Natural killer cell (primary cell): ENCODE results near the gene PLAU. TPM values are rescaled to one million over a fixed set of nuclear protein-coding genes. Genes with fewer than 3 reads are reported as not detected.

Source experiments
- ATAC-seq, 3 donors: fragments of 150-1000 bp in 2 of 3; fragments of 200-7000 bp in 1 of 3; cut with Tn5 transposase; 1 replicate in 1 of 3; 2 replicates in 2 of 3; pipeline ENCODE4 v1.10.0; 2021; ENCODE audit warnings: mild to moderate bottlenecking in 2 of 3, moderate library complexity in 2 of 3
- DNase-seq, 2 donors: peaks; one replicate each; pipeline versions ENCODE4 v3.0.0 to v3.0.0-alpha.2; 2013 to 2021; ENCODE audit warnings: mixed read lengths in 1 of 2
- H3K27ac ChIP-seq: one replicate; pipeline ENCODE4 v1.5.1; 2013; ENCODE audit warnings: mild to moderate bottlenecking, low read length
- H3K27me3 ChIP-seq: one replicate; pipeline ENCODE4 v1.6.1; 2013; ENCODE audit warnings: low read length; ENCODE audit not compliant: control insufficient read depth, insufficient read depth
- H3K36me3 ChIP-seq: one replicate; pipeline ENCODE4 v1.6.1; 2013; ENCODE audit warnings: low read length; ENCODE audit not compliant: control insufficient read depth, insufficient read depth
- H3K4me1 ChIP-seq: one replicate; pipeline ENCODE4 v1.6.1; 2013; ENCODE audit warnings: low read length; ENCODE audit not compliant: control insufficient read depth, insufficient read depth
- H3K4me3 ChIP-seq: one replicate; pipeline ENCODE4 v1.5.1; 2013; ENCODE audit warnings: low read length
- H3K9me3 ChIP-seq: one replicate; pipeline ENCODE4 v1.6.1; 2013; ENCODE audit warnings: low read length; ENCODE audit not compliant: control insufficient read depth, insufficient read depth
- H3K27ac Mint-ChIP-seq, 2 donors: one replicate each; pipeline ENCODE4 v1.8.0; 2022; ENCODE audit warnings: mild to moderate bottlenecking in 2 of 2, mixed read lengths in 2 of 2, moderate library complexity in 1 of 2
- H3K27me3 Mint-ChIP-seq, 2 donors: one replicate each; pipeline ENCODE4 v1.8.0; 2022; ENCODE audit warnings: low read depth in 2 of 2, mixed read lengths in 2 of 2
- H3K36me3 Mint-ChIP-seq: one replicate; pipeline ENCODE4 v1.8.0; 2022; ENCODE audit warnings: mixed read lengths
- H3K4me1 Mint-ChIP-seq, 2 donors: one replicate each; pipeline ENCODE4 v1.8.0; 2022; ENCODE audit warnings: mixed read lengths in 2 of 2
- H3K4me3 Mint-ChIP-seq: one replicate; pipeline ENCODE4 v1.8.0; 2022; ENCODE audit warnings: mild to moderate bottlenecking, moderate library complexity, mixed read lengths
- H3K9me3 Mint-ChIP-seq, 2 donors: one replicate each; pipeline ENCODE4 v1.8.0; 2022; ENCODE audit warnings: mixed read lengths in 2 of 2
- WGBS: methylation state at CpG from one replicate; pipeline ENCODE4 v1.1.7; 2013; ENCODE audit warnings: missing lambda C conversion rate; ENCODE audit not compliant: insufficient coverage; 5-methylcytosine and 5-hydroxymethylcytosine counted together
- intact Hi-C: fragments of 100-400 bp; cut with micrococcal nuclease; formaldehyde crosslinking; loops from one replicate; pipeline ENCODE4 v1.14.2; 2022
- total RNA-seq, 4 donors: library from RNA; stranded (reverse); fragments of 120-200 nt in 1 of 4; gene quantifications; one replicate each; pipeline versions ENCODE4 v1.2.3 to v1.2.4, GENCODE V29; 2013 to 2022
- TF ChIP-seq, protein P1 (sequence below): fragments of 200-600 bp; IDR thresholded peaks from one replicate; pipeline ENCODE4 v1.8.0; 2022; ENCODE audit warnings: antibody characterized with exemption

PLAU gene
- total RNA-seq, 3 donors from 2014 or later (not counting 1 experiment from before 2014, with no cell fraction given), result 0.12 to 1.6 (median 0.32) TPM

DNA sequence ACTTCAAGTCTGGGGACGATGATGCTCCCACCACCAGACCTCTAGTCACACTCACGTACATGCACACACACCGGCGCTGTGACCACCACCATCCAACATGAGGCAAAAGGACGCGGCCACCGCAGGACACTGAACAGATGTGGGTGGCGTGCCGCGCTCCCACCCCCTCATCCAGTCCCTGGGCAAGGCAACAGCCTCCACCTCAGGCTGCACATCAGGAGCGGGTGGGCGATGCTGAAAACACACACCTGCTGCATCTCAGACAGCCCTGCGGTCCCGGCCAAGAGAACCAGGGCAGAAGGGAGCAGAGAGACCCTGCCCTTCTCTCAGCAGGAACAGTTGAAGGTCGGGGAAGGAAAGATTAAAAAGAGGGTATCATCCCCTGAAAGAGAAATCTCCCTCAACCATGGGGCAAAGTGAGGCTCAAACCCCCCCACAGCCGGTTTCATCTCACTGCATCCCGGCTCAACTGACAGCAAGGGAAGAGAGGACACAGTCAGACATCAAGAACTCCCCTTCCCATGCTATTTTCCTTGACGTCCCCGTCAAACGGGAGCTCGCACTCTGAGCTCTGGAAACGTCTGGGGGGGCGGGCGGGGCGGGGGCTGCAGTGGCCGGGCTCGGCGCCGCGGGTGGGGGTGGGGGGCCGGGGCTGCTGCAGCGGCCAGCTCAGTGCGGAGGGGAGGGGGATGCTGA is 37.6 kb upstream of the PLAU start:
- Mint-ChIP-seq H3K36me3 (no peaks in the 10 kb centered on the region), H3K9me3 (no peaks in the 10 kb centered on the region), H3K4me3 (peak overlapping the region; percentile 83), H3K27ac (peak overlapping the region; percentile 50 to 73), H3K4me1 (peaks cover 50 to 57% of the 10 kb centered on the region in 2 donors), H3K27me3 (peaks cover 0 to 5% of the 10 kb centered on the region in 2 donors)
- no peaks in the 10 kb centered on the region for H3K9me3 ChIP-seq
- H3K4me3 ChIP-seq, result peak overlapping the region; percentile 25
- peaks cover 53% of the 10 kb centered on the region for H3K4me1 ChIP-seq
- TF ChIP-seq, protein P1, sequence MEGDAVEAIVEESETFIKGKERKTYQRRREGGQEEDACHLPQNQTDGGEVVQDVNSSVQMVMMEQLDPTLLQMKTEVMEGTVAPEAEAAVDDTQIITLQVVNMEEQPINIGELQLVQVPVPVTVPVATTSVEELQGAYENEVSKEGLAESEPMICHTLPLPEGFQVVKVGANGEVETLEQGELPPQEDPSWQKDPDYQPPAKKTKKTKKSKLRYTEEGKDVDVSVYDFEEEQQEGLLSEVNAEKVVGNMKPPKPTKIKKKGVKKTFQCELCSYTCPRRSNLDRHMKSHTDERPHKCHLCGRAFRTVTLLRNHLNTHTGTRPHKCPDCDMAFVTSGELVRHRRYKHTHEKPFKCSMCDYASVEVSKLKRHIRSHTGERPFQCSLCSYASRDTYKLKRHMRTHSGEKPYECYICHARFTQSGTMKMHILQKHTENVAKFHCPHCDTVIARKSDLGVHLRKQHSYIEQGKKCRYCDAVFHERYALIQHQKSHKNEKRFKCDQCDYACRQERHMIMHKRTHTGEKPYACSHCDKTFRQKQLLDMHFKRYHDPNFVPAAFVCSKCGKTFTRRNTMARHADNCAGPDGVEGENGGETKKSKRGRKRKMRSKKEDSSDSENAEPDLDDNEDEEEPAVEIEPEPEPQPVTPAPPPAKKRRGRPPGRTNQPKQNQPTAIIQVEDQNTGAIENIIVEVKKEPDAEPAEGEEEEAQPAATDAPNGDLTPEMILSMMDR, result no peak
- H3K36me3 ChIP-seq, result peaks cover 20% of the 10 kb centered on the region
- ATAC-seq, result no peak
- no peaks in the 10 kb centered on the region for H3K27me3 ChIP-seq
- no peak overlapping the region for H3K27ac ChIP-seq
- no peak for DNase-seq
- intact Hi-C loops, result loop anchor here (10.0 kb wide), 1 partner anchor 378 kb away; the partner anchor contains the start of gene PPP3CB
- WGBS, result 40% methylated on average over 28 of the region's 33 CpGs

DNA sequence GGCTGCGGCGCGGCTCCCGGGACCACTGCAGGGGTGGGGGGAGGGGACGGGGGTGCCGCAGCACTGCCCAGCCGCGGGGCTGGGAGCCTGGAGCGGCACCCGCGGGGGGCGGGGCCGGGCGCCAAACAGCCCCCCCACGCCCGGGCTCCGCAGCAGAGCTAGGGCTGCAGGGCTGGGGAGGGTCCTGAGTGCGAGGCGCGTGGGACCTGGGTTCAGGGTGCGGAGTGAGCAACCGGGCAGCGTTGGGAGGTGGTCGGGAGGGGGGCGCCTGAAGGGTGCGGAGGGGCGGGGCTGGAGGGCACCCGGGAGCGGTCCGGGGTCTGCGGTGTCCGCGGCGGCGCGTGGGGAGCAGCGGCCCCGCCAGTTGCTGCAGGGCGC is 37.1 kb upstream of the PLAU start:
- Histone ChIP-seq H3K27ac (no peak overlapping the region), H3K9me3 (no peaks in the 10 kb centered on the region), H3K36me3 (peaks cover 20% of the 10 kb centered on the region), H3K4me3 (peak overlapping the region; percentile 30), H3K27me3 (no peaks in the 10 kb centered on the region), H3K4me1 (peaks cover 48% of the 10 kb centered on the region)
- H3K4me3 Mint-ChIP-seq, result peak overlapping the region; percentile 35
- H3K36me3 Mint-ChIP-seq, result no peaks in the 10 kb centered on the region
- DNase-seq (peak in 1 of 2 donors; percentile 52), ATAC-seq (no peak)
- intact Hi-C loops, result loop anchor here (10.0 kb wide), 1 partner anchor 379 kb away; the partner anchor contains the start of gene PPP3CB
- H3K27me3 Mint-ChIP-seq, result peaks cover 0 to 5% of the 10 kb centered on the region in 2 donors
- peak overlapping the region in 1 of 2 donors; percentile 84 for H3K27ac Mint-ChIP-seq
- TF ChIP-seq, protein P1, result no peak
- H3K4me1 Mint-ChIP-seq, result peaks cover 44 to 53% of the 10 kb centered on the region in 2 donors
- no peaks in the 10 kb centered on the region for H3K9me3 Mint-ChIP-seq
- WGBS, result under 1% methylated on average over 39 of the region's 39 CpGs

DNA sequence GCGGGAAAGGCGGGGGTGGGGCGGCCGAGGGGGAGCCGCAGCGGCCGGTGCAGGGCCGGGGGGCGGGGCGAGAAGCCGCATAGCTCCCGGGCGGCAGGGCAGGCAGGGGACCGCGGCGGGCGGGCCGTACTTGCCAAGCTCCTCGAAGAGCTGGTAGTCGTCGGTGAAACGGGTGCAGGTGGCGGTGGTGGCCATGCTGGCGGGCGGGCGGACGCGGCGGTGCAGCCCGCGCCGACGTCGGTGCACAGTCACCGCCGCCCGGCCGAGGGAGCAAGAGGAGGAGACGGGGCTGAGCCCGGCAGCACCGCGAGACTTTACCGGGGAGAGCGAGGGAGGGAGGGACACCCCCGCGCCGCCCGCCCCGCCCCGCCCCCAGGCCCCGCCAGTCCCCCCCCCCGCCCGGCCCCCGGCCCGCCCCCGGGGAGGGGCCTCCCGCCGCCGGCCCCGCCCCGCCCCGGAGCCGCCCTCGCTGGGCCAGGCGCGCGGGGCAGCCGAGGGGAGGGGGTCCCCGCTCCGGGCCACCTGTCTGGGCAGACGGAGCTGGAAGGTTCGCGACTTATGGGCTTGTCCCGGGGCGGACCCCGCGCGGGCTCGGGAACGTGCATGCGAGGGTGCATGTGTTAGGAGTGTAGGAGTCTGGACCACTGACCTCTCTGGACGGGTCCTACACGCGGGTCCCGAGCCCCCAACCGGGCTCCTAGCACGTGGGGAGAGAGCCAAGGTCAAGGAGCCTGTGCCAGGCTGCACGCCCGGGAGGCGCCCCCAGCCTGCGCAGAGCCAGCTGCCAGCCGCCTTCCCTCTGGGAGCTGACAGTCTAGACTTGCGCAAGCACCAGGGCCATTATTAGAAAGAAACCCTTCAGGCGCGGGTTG is 36.4 kb upstream of the PLAU start, which contains the start of gene CAMK2G:
Gene CAMK2G (minus strand): TSS at position 289 of the 872 bp plus-strand sequence. CDS start 94 bp downstream, at position 195.
- Mint-ChIP-seq H3K36me3 (no peaks in the 10 kb centered on the region), H3K4me3 (peak within 1 kb of the TSS; percentile 91), H3K27me3 (peaks cover 0 to 5% of the 10 kb centered on the region in 2 donors), H3K9me3 (no peaks in the 10 kb centered on the region), H3K27ac (peak within 1 kb of the TSS; percentile 80 to 84), H3K4me1 (peaks cover 48 to 59% of the 10 kb centered on the region in 2 donors)
- intact Hi-C loops, result loop anchor here (1.0 to 10.0 kb wide), 2 partner anchors 25 to 380 kb away; partner anchors contain the start of gene PPP3CB
- peak; percentile 71 to 93 for DNase-seq
- no peaks in the 10 kb centered on the region for H3K9me3 ChIP-seq
- peak; percentile 78 to 93 (median 85) for ATAC-seq
- peak within 1 kb of the TSS; percentile 60 for H3K4me3 ChIP-seq
- WGBS, result under 1% methylated on average over 93 of the region's 95 CpGs
- H3K4me1 ChIP-seq, result peaks cover 55% of the 10 kb centered on the region
- no peaks in the 10 kb centered on the region for H3K27me3 ChIP-seq
- TF ChIP-seq, protein P1, result no peak
- H3K36me3 ChIP-seq, result peaks cover 17% of the 10 kb centered on the region
- peak within 1 kb of the TSS; percentile 62 for H3K27ac ChIP-seq
